ENCODE measurements around the gene FCAMR.

The FCAMR gene

GRCh38 chr1:206912445-206913095, 57.7 kb downstream of the FCAMR start:
- ChIA-PET POLR2A (no interaction called here), CTCF (interaction anchor here (0.6 to 4.3 kb wide), 82 partner anchors 9 to 805 kb away, joined by 3 to 73 read pairs (median 5); partner anchors contain the start of genes DYRK3, FCMR, IL20 and IL24)
- no peak overlapping the region for H3K4me3 ChIP-seq (ENCODE audit: low read depth, low read length)
- no peaks in the 10 kb centered on the region for H3K4me1 ChIP-seq (ENCODE audit: control insufficient read depth, insufficient read depth, low read length)
- no peak overlapping the region for H3K27ac ChIP-seq (ENCODE audit: extremely low read depth, low read depth, low read length)
- H3K9me3 ChIP-seq (ENCODE audit: control insufficient read depth, insufficient read depth, low read depth, low read length): no peaks in the 10 kb centered on the region
- no peaks in the 10 kb centered on the region for H3K36me3 ChIP-seq (ENCODE audit: control insufficient read depth in 2 of 2, insufficient read depth in 1 of 2, low read length in 2 of 2)
- TF ChIP-seq ZNF561 (tag by site-specific recombination; IDR thresholded peaks at IDR 0.05; ENCODE audit: borderline replicate concordance) (peak; percentile 31; the same call in 1 of the 2 replicates), ZNF585B (tag by site-specific recombination; IDR thresholded peaks at IDR 0.05) (no peak), ZEB2 (tag by site-specific recombination; IDR thresholded peaks at IDR 0.05) (peak; percentile 28; the same call in 1 of the 2 replicates), ZBTB17 (tag by site-specific recombination; IDR thresholded peaks at IDR 0.05) (peak; percentile 65), ZNF132 (tag by site-specific recombination; IDR thresholded peaks at IDR 0.05; ENCODE audit: borderline replicate concordance) (no peak), ZIC2 (tag by site-specific recombination; IDR thresholded peaks at IDR 0.05) (peak; percentile 88), ZNF501 (tag by site-specific recombination; IDR thresholded peaks at IDR 0.05) (0 out of 2 replicates have a peak, but pooled peaks have one; percentile 19), ZNF692 (tag by site-specific recombination; IDR thresholded peaks at IDR 0.05) (0 out of 2 replicates have a peak, but pooled peaks have one; percentile 46), ZNF654 (tag by site-specific recombination; IDR thresholded peaks at IDR 0.05; ENCODE audit: low read depth) (peak; percentile 83), CTCF (tag by site-specific recombination; IDR thresholded peaks at IDR 0.05) (peak; percentile 56), ZNF660 (tag by site-specific recombination; IDR thresholded peaks at IDR 0.05) (peak; percentile 84), ZNF391 (tag by site-specific recombination; IDR thresholded peaks at IDR 0.05; ENCODE audit: borderline replicate concordance, low read depth) (0 out of 2 replicates have a peak, but pooled peaks have one; percentile 29), PRDM2 (tag by site-specific recombination; IDR thresholded peaks at IDR 0.05; ENCODE audit: borderline replicate concordance) (no peak), ZNF558 (tag by site-specific recombination; IDR thresholded peaks at IDR 0.05) (peak; percentile 98), ZNF600 (tag by site-specific recombination; IDR thresholded peaks at IDR 0.05) (peak; percentile 60)

All from HEK293 (cell line).